HCT116 (cell line): ENCODE data around the gene HOXD8. TPM values are rescaled to one million over a fixed set of nuclear protein-coding genes. Genes with fewer than 3 reads are reported as not detected.

Experiments used
- ATAC-seq: fragments of 200-7000 bp; cut with Tn5 transposase; 2 replicates; pipeline ENCODE4 v1.9.1; 2020; ENCODE audit warnings: mild to moderate bottlenecking, moderate library complexity
- BruUV-seq: library from RNA; stranded (reverse); fragments of 400-500 nt; replicated peaks from 2 replicates; lab custom pipeline; 2021; lab: Mats Ljungman, UMichigan
- CTCF ChIA-PET: fragments of 300-600 bp; sonication (Branson Sonifier 250); formaldehyde crosslinking; loops from one replicate; lab custom pipeline; 2021; ENCODE audit warnings: antibody characterized with exemption; lab: Charles Lee
- POLR2A ChIA-PET: fragments of 300-600, 350-600 bp; sonication (Branson Sonifier 250); formaldehyde crosslinking; loops from one replicate; lab custom pipeline; 2021; ENCODE audit warnings: antibody characterized with exemption; lab: Charles Lee
- RAD21 ChIA-PET, 2 experiments: fragments of 300-600 bp; sonication (Branson Sonifier 250); formaldehyde crosslinking; loops; one replicate each; lab custom pipeline; 2023; ENCODE audit warnings: low total read pairs in 2 of 2; ENCODE audit not compliant: uncharacterized antibody in 2 of 2, unreplicated experiment in 2 of 2, low non-redundant PET in 1 of 2; lab: Charles Lee
- DNase-seq: peaks from one replicate; pipeline ENCODE4 v3.0.0-alpha.2; 2010; ENCODE audit warnings: low read depth, low spot score
- H2AFZ ChIP-seq: fragments of 200-600 bp; shearing (Covaris generic), sonication (generic); 2 replicates; pipeline ENCODE4 v1.6.1; 2017; ENCODE audit warnings: low read depth, mixed run types, mixed read lengths, antibody characterized with exemption, low read length; ENCODE audit not compliant: poor library complexity, severe bottlenecking
- H3K27ac ChIP-seq: 2 replicates; pipeline ENCODE4 v1.5.1; 2012; ENCODE audit warnings: low read depth, low read length
- H3K27me3 ChIP-seq: fragments of 200-600 bp; sonication (generic); 2 replicates; pipeline ENCODE4 v1.6.1; 2016; ENCODE audit warnings: mixed run types, low read length, mixed read lengths; ENCODE audit not compliant: insufficient read depth
- H3K36me3 ChIP-seq, 2 experiments: fragments of 200-500 bp in 1 of 2; fragments of 200-600 bp in 1 of 2; sonication (Bioruptor generic) in 1 of 2; sonication (generic) in 1 of 2; 2 replicates each; pipeline versions ENCODE4 v1.5.1 to v1.6.1; 2014 to 2016; ENCODE audit warnings: low read length in 2 of 2, inconsistent platforms in 1 of 2, mixed read lengths in 1 of 2, mixed run types in 1 of 2; ENCODE audit not compliant: insufficient read depth in 2 of 2, control insufficient read depth in 1 of 2
- H3K4me1 ChIP-seq, 2 experiments: fragments of 200-600 bp in 1 of 2; sonication (generic) in 1 of 2; 2 replicates each; pipeline versions ENCODE4 v1.5.1 to v1.6.1; 2012 to 2017; ENCODE audit warnings: low read length in 2 of 2, inconsistent platforms in 1 of 2, mild to moderate bottlenecking in 1 of 2, mixed read lengths in 1 of 2, mixed run types in 1 of 2, moderate library complexity in 1 of 2; ENCODE audit not compliant: insufficient read depth in 2 of 2, control insufficient read depth in 1 of 2
- H3K4me2 ChIP-seq: fragments of 200-600 bp; sonication (generic); 2 replicates; pipeline ENCODE4 v1.6.1; 2017; ENCODE audit warnings: mixed run types, low read length, mixed read lengths
- H3K4me3 ChIP-seq, 2 experiments: fragments of 200-600 bp in 1 of 2; sonication (generic) in 1 of 2; replicated peaks in 1 of 2; 2 replicates each; pipeline ENCODE4 v1.5.1; 2011 to 2016; ENCODE audit warnings: low read length in 2 of 2, control low read depth in 1 of 2, low read depth in 1 of 2, mild to moderate bottlenecking in 1 of 2, mixed read lengths in 1 of 2, mixed run types in 1 of 2
- H3K79me2 ChIP-seq: fragments of 200-600 bp; sonication (generic); 2 replicates; pipeline ENCODE4 v1.6.1; 2017; ENCODE audit warnings: mild to moderate bottlenecking, mixed run types, low read length, moderate library complexity, mixed read lengths; ENCODE audit not compliant: insufficient read depth
- H3K9ac ChIP-seq: fragments of 200-600 bp; sonication (generic); 2 replicates; pipeline ENCODE4 v1.6.1; 2016; ENCODE audit warnings: low read length, mixed read lengths
- H3K9me2 ChIP-seq: fragments of 200-600 bp; sonication (generic), shearing (Covaris generic); 2 replicates; pipeline ENCODE4 v1.6.1; 2017; ENCODE audit warnings: mixed run types, mild to moderate bottlenecking, moderate library complexity; ENCODE audit not compliant: insufficient read depth
- H3K9me3 ChIP-seq, 2 experiments: fragments of 200-500 bp in 1 of 2; fragments of 200-600 bp in 1 of 2; sonication (Bioruptor generic) in 1 of 2; sonication (generic) in 1 of 2; 2 replicates each; pipeline ENCODE4 v1.6.1; 2014 to 2017; ENCODE audit warnings: low read length in 2 of 2, mixed read lengths in 2 of 2, inconsistent platforms in 1 of 2, low read depth in 1 of 2, mild to moderate bottlenecking in 1 of 2, mixed run types in 1 of 2, moderate library complexity in 1 of 2; ENCODE audit not compliant: control insufficient read depth in 1 of 2, insufficient read depth in 1 of 2
- H4K20me1 ChIP-seq: fragments of 200-600 bp; sonication (generic), shearing (Covaris generic); 2 replicates; pipeline ENCODE4 v1.6.1; 2017; ENCODE audit warnings: mixed run types, mild to moderate bottlenecking, moderate library complexity; ENCODE audit not compliant: insufficient read depth
- CBX3 ChIP-seq: IDR thresholded peaks from 2 replicates; pipeline ENCODE4 v1.6.1; 2012; ENCODE audit warnings: low read depth
- CEBPB ChIP-seq: IDR thresholded peaks from 2 replicates; pipeline ENCODE4 v1.6.1; 2012; ENCODE audit warnings: low read depth
- EGR1 ChIP-seq: IDR thresholded peaks from 2 replicates; pipeline ENCODE4 v1.6.1; 2012; ENCODE audit warnings: low read depth
- ELF1 ChIP-seq: IDR thresholded peaks from 2 replicates; pipeline ENCODE4 v1.6.1; 2012; ENCODE audit warnings: low read depth, borderline replicate concordance
- RAD21 ChIP-seq: IDR thresholded peaks from 2 replicates; pipeline ENCODE4 v1.6.1; 2012; ENCODE audit warnings: low read depth, mild to moderate bottlenecking
- REST ChIP-seq: IDR thresholded peaks from 2 replicates; pipeline ENCODE4 v1.6.1; 2012; ENCODE audit warnings: low read depth
- SIN3A ChIP-seq: IDR thresholded peaks from 2 replicates; pipeline ENCODE4 v1.6.1; 2012; ENCODE audit warnings: low read depth
- TCF7L2 ChIP-seq: IDR thresholded peaks from 2 replicates; pipeline ENCODE4 v1.7.0; 2011; ENCODE audit warnings: borderline replicate concordance, inconsistent platforms; ENCODE audit not compliant: insufficient read depth, insufficient read length; ENCODE audit errors: extremely low read depth
- intact Hi-C: fragments of 100-400 bp; cut with micrococcal nuclease; formaldehyde crosslinking; loops from 2 replicates; pipeline ENCODE4 v1.10.0; 2022
- total RNA-seq: library from RNA; stranded (reverse); gene quantifications from one replicate; pipeline ENCODE4 v1.2.1, GENCODE V29; 2021; ENCODE audit not compliant: unreplicated experiment

The HOXD8 gene
- total RNA-seq, 1 experiment from 2014 or later = 6.0 TPM

- DNase-seq (no peak), ATAC-seq (no peak)
- Histone ChIP-seq H4K20me1 (no peaks in the 10 kb centered on the region), H3K9me2 (no peaks in the 10 kb centered on the region), H3K27ac (no peak overlapping the region), H3K4me2 (no peak overlapping the region), H3K4me1 (no peaks in the 10 kb centered on the region), H3K79me2 (no peaks in the 10 kb centered on the region), H3K9me3 (no peaks in the 10 kb centered on the region), H3K36me3 (no peaks in the 10 kb centered on the region), H2AFZ (no peak overlapping the region), H3K9ac (no peak overlapping the region), H3K27me3 (no peaks in the 10 kb centered on the region), H3K4me3 (no peak overlapping the region)
- ChIA-PET RAD21 (no interaction called here), POLR2A (no interaction called here), CTCF (interaction anchor here (1.0 kb wide), 1 partner anchor 723 kb away, joined by 4 read pairs; no protein-coding TSS in a partner anchor)
- no TSS peak for BruUV-seq
- intact Hi-C loops = loop anchor here (2.0 to 5.0 kb wide), 2 partner anchors 723 to 1053 kb away; no protein-coding TSS in a partner anchor
- TF ChIP-seq CEBPB (no peak), ELF1 (no peak), SIN3A (no peak), RAD21 (no peak), REST (no peak), TCF7L2 (no peak), EGR1 (no peak), CBX3 (no peak)
These were observed 39.6 kb upstream of the HOXD8 start for GRCh38 chr2:176089843-176090395.
